HG03097 (cell line): ENCODE measurements around the gene BBX.
A peak's percentile ranks its signal among the peaks of the same experiment; 100 is the strongest.

Experiments
- ATAC-seq: cut with Tn5 transposase; IDR thresholded peaks from one replicate; pipeline ENCODE4 v1.9.1; 2021; ENCODE audit not compliant: unreplicated experiment, low FRiP score

BBX gene

DNA sequence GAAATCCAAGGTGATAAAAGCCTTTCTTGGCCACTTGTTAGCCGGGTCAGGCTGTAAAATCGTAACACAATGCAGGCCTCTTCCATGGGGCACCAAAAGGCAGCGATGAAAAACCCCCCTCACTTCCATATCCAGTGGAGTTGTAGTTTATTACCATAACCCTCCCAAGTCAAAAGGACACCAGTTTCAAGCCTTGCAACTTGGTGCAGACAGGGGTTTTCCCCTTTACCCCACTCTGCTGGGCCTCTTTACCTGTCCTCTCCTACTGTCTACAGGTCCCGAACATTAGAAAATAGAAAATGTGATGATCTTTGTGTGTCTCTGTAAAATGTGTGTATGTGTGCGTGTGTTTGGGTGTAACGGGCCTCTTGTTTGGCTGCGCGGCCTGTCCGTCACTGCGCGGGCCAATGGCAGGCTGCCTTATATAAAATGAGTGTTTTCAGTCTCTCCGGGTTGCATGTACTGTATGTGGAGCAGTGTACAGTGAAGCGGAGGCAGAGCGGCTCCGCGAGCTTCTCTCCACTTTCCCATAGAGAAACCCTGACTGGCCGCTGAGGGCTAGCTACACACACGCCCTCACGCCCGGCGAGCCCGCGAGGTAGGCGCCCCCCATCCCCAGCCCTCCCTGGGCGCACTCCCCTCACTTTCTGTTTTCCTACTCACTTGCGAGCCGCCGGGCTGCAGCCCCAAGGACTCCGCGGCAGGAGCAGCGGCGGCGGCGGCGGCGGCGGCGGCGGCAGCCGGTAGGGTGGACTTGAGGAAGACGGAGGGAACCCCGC, at the start of gene BBX:
Gene BBX (plus strand): TSS at position 453 of the 779 bp plus-strand sequence. CDS start 187,499 bp downstream, outside the sequence.
- ATAC-seq: peak; percentile 95

DNA sequence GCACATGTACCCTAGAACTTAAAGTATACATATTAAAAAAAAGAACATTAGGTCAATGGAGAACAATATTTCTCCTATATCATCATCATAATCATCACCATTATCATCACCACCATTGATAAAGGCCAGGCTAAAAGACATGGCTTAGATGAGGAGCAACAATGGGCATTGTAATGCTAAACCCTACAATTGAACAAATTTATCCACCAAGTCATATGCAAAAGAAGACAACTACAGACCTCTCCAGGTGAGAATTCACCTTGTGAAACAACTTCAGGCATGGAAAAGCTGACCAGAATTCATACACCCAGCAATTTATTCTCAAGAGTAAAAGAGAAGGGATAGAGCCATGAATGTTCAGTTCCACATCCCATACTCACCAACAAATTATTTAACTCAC, 46.3 kb upstream of the BBX start:
- ATAC-seq: no peak

DNA sequence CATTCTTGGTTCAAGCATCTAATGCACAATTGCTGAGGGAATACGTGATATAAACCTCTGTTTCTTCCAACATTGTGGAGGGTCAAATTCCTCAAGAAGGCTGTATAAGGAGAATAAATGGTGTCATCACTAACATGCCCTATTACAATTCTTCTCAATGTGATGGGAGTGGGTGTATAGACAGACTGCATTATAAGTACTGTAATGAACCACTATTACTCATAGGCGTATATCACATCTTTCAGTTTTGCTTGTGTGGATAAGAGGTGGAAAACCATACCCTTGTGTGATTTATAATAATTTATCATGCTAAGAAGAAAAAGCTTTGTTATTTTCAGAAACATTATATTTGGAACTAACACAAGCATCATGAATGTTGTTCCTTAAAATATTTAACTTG, 35.3 kb upstream of the BBX start:
- no peak for ATAC-seq

DNA sequence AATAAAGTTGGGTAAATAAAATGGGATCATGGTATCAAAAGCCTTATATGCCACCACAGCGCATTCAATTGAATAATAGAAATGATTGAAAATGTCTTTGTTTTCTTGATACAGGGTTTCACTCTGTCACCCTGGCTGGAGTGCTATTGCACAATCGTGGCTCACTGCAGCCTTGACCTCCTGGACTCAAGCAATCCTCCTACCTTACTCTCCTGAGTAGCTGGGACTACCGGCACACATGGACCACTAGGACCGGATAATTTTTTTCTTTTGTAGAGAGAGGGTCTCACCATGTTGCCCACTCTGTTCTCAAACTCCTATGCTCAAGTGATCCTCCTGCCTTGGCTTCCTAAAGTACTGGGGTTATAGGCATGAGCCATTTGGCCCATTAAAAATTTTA, 33.8 kb upstream of the BBX start:
- ATAC-seq: no peak

DNA sequence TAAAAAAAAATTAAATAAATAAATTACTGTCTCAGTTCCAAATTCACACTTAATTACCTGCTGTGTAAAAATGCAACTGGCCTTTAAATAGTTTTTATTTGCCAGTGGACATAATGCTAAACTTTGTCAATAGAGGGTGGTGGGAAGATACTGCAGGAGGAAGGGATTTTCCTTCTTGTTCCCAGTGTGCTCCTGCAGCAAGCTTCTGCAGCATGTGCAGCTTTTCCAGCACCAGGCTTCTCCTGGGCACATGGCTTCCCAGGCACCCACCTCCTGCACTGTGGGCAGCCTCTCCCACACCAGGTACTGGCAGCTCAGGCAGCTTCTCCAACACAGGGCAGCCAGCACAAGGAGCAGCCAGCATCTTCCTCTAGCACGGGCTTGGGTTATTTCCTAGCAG, 29.6 kb upstream of the BBX start:
- no peak for ATAC-seq

DNA sequence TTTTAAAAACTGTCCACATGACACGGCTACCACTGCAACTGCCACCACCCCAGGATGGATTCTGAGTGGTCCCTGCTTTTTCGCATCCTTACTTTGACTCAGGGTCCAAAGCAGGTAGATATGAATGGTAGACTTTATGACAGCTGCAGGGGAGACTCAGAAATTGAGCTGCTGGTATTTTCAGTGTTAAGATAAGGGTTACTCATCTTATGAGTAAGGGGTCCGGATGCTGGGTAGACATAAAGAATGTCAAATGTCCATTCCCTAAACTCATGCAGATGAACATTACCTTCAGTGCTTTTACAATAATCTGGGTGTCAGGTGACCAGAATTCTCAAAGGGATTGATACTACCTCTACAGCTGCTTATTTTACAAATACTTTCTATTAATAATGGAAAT, 25.9 kb upstream of the BBX start:
- ATAC-seq: no peak

DNA sequence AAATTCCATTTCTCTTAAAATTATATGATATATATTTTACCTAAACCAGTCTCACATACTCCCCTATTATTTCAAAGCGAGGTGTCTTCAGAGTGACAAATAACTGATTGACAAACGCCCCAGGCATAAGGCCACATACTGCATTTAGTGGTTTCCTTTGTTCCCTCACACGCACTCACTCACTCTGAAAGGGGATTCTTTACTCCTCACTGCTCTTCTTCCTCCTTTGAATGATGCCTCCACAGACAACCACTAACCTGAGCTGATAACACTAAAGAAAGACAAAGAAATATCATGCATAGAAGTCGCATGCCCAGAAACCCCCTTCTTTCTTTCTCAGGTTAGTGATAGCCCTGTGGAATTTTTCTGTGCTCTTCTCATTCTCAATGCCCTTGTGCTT, 24.1 kb upstream of the BBX start:
- no peak for ATAC-seq

DNA sequence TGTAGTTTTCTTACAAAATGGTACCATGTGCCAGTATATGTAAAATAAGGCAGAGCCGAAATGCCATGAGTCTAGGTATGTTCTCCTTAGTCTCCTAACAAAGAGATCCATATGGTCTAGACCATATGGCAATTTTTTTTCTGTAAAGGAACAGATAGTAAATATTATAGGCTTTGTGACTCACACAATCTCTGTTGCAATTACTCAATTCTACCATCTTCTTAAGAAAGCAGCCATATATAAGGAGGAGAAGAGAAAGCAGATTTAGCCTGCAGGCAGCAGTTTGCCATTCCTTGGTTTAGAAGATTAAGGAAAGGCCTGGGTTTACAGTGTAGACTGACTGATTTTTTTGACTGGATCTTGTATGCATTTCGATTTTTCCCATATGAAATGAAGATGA, 16.3 kb upstream of the BBX start:
- ATAC-seq: no peak

DNA sequence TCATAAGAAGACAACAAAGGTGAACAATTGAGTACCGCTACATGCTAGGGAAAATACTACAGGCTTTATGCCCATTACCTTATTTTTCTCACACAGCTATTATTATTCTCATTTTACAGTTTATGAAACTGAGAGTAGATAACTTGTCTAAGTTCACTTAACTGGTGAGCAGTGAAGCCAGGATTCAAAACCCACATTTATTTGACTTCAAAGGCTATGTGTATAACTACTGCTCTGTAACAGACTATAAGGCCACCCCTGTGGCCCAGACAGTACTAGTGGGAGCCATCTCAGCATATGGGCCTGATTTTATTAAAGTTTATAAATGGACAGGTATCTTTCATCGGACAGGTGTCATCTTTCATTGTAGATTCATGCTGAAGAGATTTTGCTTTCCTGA, 14.4 kb upstream of the BBX start:
- no peak for ATAC-seq

DNA sequence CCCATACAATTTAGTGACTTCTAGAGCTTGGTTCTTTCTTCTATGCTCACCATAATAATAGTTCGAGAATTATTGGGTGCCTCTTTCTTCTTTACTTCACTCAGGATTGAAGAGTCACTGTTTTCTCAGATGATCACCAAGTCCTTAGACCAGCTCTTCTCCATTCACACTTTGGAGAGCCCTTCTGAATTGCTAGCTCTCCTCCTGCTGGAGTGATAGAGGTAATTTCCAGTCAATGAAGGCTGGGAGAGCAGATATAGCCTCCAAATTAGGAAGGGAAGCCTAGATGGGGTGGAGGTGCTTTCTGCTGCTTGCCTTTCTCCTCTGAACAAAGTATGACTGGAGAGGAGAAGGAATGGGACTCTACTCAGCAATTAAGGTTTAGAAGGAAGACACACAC, 10.7 kb upstream of the BBX start:
- no peak for ATAC-seq

DNA sequence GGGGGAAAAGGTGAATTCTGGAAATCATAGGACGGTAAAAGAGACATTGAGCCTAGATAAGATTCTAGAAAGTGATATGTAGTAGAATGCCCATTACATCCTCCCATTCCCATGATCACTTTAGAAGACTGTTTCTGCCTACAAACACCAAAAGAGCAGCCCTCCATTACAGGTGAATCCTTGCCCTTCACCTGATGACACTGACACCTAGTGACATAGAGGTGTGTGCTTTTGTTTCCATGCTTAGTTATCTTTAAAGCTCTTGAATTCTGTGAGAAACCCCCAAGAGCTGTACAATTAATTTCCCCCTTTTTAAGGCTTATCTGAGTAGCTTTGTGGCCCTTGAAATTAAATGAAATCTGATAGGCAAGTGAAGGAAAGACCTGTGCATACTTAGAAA, 8.3 kb upstream of the BBX start:
- no peak for ATAC-seq

DNA sequence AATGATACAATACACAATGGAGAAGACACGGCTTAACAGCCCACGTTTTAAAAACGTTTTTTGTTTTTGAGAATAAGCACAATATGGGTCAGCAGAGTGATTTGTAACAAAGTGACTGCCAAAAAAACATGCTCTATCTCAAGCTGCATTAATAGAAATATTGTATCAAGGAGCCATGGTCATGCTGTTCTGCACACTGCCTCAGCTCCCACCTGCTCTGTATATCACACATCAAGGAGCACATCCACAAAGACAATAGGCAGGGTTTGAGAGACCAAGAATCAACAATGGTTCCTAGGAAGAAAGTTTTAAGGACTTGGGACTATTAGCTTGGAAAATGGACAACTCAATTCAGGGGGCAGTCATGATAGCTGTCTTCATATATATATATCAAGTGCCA, 6.3 kb upstream of the BBX start:
- ATAC-seq: no peak

DNA sequence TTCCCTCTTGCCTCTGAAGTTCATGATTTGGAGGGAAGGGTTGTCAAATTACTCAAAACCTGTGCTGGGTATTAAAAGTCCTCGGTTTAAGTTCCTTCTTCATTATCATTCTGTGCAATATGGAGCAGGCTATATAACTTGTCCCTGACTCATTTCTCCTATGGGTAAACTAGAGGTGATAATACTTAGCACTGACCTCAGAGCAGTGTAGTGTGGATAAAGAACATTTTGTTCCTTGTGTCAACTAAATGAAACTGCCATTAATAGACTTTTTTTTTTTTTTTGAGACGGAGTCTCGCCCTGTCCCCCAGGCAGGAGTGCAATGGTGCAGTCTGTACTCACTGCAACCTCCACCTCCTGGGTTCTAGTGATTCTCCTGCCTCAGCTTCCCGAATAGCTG, 2.2 kb upstream of the BBX start:
- ATAC-seq: no peak

DNA sequence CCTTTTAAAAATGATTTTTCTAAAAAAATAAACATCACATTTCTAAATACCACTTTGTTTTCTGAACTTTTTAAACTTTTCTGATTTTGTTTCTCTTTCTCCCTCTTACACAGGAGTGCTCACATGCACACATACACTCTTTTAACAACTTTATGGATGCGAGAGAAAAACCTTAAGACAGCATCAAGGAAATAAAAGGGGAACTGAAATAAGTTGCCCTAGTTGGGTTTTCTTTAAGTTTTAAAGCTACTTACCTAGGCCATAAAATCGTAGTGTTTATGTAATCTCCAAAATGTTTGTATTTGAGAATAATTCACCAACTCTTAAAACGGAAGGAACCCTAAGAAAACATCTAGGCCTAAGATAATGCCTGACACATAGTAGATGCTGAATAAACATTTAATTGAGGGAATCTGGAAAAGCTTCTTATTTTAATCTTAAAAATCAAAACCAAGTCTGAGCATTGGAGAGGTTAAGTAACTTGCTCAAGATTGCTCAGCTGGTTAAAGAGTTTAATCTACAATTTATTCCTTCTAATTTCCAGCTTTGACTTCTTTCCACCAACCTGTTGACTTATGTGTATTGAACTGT, 1.2 kb upstream of the BBX start:
- ATAC-seq: no peak

DNA sequence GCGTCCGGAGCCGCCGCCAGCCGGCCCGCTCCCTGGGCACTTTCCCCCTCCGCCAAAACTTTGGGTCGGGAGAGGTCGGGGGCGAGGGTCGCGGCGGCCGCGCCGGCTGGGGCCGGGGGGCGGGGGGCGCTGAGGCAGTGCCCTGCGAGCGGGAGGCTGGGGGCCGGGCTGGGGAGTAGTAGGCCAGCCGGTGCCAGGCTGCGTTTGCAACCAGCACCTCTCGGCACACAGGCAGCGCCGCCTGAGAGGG, 452 bp downstream of the BBX start:
- peak; percentile 24 for ATAC-seq

DNA sequence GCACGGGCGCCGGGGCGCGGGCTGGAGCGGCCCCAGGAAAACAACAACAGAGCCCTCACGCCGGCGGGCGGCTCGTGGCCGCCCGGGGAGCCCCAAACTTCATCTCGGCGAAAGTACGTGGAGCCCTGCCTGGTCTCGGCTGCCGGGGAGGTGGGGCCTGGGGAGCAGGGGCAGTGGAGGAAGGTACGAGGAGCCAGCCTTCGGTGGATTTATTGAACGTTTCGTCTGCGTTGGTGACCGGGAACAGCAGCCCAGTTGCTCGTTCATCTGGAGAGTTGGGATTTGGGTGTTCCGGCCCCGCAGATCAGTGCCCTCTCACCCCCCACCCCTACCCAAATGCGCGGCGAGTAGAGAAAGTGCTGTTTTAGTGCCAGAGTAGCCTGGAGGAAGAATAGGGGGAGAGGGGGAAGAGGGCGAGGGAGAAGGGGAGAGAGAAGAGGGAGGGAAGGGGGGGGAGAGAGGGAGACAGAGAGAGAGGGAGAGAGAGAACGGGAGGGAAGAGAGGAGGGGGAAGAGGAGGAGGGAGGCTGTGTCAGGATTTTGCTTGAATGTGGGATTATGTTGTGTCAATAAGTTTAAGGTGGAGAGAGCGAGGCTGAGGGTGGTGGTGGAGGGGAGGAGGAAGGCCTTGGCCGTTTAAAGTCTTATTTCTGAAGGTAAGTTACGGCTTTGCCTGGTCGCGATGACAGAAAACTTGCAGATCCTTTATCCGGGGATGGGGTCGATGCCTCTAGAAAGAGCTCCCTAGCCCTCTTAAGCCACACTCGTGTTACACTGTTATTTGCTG, 970 bp downstream of the BBX start:
- peak; percentile 6 for ATAC-seq

DNA sequence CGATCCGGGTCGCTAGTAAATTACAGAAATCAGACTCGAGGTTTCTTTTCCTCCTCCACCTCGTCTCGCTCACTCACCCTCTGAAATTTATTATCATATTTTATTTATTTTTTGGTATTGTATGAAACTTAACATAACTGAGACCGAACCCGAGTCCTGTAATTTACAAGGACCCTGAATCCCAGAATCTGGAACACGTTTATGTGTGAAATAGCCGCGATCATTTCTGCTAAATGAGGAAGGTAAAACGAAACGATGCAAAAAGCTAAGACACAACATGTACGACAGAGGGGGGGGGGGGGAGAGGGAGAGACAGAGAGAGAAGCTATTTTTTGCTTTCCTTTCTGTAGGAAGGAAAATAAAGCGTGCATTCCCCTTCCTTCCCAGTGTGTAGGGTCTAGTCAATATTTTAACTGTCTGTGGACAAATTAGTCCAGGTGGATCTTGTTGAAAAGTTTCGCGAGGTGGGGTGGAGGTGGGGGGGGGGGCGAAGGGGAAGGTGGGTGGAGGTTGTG, 1.6 kb downstream of the BBX start:
- ATAC-seq: no peak

DNA sequence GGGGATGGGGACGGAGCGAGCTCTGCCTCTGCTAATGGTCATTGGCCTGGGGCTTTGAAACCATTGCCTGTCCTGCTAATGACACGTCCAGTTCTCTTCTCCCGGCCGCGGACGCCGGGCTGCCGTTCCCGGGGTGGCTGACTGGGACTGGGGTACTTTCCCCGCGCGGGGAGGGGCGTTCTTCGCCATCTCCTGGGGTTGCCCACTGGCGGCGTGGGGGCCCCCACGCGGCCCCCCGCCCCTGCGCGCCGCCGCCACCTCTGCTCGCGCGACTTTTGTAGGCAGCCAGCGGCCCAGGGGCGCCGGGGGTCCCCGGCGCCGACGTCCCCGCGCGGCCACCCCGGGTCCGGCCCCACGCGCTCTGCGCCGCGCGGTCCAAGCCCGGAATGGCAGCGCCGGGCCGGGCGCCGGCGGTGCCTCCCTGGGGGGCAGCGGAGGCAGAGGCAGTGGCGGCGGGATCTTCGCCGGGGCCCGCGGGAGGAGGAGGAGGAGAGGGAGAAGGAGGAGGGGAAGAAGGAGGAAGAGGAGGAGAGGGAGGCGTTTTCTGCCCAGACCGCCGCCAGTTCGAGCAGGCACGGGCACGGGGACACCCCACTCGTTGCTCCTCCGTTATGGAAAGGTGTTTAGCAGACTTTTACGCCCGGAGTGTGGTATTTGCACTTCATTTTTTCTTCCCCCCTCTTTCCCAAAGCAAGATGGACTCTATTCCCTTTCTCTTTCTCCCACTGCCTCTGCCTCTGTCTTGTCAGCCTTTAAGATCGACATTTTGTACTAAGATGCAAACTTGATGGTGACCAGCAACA, 2.3 kb downstream of the BBX start:
- ATAC-seq: no peak

DNA sequence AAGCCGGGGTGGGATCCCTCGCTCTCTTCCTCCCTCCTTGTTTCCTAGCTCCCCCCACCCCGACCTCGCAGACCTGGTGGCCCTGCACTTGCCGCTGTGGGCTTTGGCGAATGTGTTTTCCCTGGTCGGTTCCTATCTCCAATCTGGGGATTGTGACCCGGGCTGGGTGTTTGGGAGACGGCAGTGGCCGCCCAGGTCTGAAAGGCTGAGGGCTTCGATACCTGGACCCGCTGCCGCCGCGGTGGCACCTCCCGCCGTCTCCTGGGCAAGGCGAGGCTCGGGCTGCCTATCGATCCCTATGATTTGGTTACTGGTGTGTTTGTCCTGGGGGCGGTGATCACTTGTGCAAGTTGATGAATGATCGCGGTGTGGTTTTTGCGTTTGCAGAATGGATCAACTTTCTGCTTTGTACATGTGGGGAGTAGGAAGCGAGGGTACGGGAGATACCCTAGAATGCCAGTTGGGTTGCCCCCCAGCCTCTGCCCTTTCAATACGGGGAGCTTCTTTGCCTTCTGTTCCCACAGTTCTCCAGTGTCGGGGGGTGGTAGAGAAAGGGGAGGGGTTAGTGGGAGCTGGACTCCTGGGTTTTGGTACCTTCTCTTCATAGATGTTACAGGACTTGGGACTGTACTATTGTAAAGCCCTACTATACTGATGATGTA, 3.0 kb downstream of the BBX start:
- ATAC-seq: no peak

DNA sequence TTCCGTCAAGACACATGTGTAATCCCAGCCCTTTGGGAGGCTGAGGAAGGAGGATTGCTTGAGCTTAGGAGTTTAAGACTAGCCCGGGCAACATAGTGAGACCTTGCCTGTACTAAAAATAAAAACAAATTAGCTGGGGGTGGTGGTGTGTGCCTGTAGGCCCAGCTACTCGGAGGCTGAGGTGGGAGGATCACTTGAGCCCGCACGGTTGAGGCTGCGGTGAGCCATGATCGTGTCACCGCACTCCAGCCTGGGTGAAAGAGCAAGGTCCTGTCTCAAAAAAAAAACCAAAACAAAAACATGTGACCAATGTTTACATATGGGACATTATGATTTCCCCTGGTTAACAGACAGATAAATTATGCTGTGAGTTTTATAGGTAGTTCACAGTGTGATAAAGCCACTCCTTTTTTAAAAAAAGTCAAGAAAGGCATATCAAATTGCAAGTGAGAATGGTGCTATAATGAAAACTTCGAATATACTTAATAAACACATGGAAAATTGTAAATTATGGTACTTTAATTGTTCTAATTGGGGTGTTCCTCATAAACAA, 9.2 kb downstream of the BBX start:
- ATAC-seq: no peak
